Hepatic stellate cell (primary cell): Measurements from ENCODE around the gene NENF.
"Not testable (repeated sequence)": the region's sequence is repeated elsewhere in the genome, so short reads cannot be mapped to it uniquely, and the experiment has no call there.

Experiments
- DNase-seq: peaks from one replicate; pipeline ENCODE4 v3.0.0; 2011; ENCODE audit warnings: low spot score

NENF gene

DNA sequence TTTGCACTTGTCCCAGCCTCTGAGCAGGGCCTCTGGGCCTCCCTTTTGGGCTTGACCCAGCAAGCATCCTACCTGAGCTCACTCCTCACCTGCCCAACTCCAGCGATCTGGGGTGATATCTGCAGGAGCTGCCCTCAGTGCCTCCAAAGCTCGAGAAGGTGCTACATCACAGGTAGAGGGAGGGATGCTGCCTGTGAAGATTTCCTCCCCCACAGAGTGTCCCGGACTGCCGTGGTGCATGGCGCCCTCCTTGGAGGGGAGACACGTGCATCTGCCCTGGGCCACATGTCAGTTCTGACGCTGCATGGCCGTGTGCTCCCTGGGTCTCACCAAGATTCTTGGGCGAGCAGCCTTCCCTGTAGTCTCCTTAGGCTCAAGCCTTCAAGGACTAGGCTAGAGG lies 27.7 kb downstream of the NENF start:
- DNase-seq, result no peak

- DNase-seq, result no peak
Observed at GRCh38 chr1:212461916-212462660, 29.4 kb downstream of the NENF start.

- DNase-seq, result no peak
Observed at GRCh38 chr1:212463565-212464285, 31.0 kb downstream of the NENF start.

DNA sequence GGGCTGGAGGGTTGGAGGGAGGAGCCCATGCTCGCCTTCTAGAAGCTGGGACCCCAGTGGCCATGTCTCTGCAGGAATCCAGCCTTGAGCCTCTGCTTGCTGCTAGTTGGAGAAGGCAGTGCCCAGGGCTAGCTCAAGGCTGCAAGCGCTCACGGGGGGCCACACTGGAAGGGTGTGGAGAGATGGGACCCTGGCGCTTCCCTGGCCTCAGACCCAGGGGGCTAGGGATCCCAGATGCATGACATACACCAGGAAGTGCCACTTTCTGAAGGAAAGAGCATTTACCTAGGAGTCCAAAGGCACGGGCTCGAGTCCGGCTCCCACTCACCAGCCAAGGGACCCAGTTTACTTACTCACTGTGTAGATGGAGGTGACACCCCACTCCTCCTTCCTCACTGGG lies 32.6 kb downstream of the NENF start:
- no peak for DNase-seq

DNA sequence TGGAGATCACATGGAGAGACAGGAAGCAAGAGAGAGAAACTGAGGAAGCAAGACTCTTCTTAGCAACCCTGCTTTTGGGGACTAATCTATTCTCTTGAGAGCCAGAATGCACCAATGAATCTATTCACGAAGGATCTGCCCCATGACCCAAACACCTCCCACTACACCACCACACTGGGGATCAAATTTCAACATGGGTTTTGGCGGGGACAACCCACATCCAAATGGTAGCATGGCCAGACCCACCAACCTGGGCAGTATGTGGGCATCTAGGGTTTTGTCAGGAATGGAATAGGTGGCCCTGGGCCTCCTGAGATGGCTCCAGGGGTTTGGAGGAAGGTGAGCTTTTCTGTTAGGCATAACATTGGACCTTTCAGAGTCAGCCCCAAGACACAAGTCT lies 33.7 kb downstream of the NENF start:
- DNase-seq, result no peak

DNA sequence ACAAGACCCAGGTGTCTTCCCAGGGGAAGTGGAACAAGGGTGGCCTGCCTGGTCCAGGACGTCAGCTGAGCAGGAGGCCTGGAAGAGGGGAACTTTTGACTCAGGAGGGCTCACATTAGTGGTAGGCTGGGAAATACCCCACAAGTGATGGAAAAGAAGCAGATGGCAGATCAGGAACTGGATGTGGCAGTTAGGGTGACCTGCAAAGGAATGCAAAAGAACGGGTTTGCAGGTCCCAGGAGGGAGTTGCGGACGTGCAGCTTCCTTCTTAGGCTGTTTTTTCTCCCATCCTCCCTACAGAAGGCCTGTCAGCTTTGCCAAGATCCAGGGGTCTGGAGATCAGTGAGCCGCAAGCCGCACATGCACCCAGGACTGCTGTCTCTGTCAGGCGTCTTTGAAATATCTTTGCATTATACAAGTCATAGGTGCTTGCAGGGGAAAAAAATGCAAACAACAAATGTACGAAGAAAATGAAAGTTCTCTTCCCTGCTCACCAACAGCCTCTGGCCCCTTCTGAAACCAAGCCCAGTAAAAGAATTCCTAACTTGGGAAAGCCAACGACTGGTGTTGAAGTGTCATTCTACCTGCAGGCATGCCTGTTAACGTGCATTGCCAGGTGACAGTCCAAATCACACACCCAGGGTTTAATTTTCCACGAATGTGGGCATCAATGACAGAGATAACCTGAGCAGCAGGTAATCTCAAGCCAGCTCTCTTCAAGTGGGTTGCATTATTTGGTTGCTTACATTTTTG lies 34.4 kb downstream of the NENF start:
- DNase-seq, result peak; percentile 33

GRCh38 chr1:212467843-212468482 lies 35.2 kb downstream of the NENF start:
- no peak for DNase-seq

DNA sequence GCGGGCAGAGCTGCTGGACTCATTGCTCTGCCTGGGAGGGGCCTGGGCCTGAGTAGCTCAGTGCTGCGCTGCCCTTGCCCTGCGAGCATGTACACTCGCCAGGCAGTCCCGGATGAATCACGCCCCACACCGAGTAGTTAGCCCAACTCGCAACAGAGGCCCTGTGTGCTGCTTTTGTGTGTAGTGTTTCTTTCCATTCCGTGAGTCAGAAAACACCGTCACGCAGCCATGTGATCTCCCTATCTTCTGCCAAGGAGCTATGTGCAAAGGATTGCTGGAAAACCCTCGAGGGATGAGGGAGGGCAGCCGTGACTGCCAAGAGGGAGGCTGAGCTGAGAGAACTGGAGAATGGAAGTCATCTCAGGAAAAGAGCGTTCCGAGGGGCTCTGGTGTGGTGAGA lies 37.3 kb downstream of the NENF start:
- DNase-seq, result peak; percentile 92

DNA sequence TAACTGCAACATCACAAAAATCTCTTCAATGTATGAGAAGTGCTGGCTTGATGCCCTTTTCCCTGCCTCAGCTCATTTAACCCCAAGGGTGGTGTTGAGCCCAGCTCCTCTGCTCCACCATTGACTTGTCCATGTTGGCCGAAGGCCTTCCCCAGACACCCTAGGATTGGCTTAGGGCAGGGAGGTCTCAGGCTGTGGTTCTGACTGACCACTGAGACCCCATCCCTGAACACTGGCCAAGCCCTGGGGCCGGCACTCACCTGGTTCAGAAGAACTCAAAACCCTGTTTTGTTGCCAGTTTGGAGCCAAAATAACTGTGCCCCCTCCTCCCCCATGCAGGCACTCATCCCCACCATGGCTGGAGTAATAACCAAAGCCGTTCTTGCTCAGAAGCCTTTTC lies 38.6 kb downstream of the NENF start:
- DNase-seq, result no peak

- no peak for DNase-seq
Observed at GRCh38 chr1:212471891-212472675, 39.4 kb downstream of the NENF start.

- no peak for DNase-seq
Observed at GRCh38 chr1:212473729-212474128, 41.0 kb downstream of the NENF start.

GRCh38 chr1:212475151-212475550 lies 42.4 kb downstream of the NENF start:
- no peak for DNase-seq

- DNase-seq, result not testable (repeated sequence)
Observed at GRCh38 chr1:212475831-212476230, 43.1 kb downstream of the NENF start.

- DNase-seq, result peak; percentile 84
Observed at GRCh38 chr1:212477014-212477679, 44.4 kb downstream of the NENF start.

- DNase-seq, result no peak
Observed at GRCh38 chr1:212477680-212478466, 45.2 kb downstream of the NENF start.

DNA sequence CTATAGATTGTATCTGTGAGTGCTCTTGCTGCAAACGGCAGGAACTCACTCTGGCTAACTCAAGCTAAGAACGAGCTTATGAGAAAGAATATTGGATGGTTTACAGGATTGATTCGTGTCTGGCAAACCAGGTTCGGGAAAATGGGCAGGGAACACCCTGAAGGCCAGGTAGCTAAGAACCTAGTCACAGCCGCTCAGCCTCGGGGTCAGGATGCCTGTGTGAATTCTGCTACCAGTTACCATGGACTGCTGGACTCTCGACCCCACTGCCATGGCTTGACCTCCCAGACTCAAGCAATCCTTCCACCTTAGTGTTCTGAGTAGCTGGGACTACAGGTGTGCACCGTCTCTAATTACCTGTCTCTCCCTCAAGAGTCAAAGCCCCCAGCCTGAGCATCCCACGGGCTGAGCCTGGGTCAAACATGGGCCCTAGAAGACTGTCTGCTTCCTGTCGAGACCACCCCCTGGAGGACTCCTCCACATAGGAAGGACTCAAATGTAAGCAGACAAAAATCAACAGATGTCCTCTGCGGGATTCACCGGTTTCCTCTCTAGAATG lies 45.8 kb downstream of the NENF start:
- no peak for DNase-seq

DNA sequence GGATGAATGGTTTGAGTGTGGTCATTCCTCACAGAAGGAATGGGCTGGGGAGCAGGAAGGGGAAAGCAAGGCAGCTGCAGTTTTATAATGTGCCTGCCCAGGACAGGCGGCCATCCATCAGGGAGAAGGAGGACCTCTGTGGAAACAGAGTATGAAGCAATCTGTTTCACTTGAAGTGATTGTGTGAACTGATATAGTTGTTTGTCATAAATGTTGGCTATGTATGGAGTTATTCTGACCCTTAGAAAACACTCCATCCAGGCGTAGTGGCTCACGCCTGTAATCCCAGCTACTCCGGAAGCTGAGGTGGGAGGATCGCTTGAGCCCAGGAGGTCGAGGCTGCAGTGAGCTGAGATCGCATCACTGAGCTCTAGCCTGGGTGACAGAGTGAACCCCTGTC lies 46.5 kb downstream of the NENF start:
- DNase-seq, result no peak

GRCh38 chr1:212480711-212481437 lies 48.2 kb downstream of the NENF start:
- DNase-seq, result not testable (repeated sequence)

GRCh38 chr1:212481438-212481767 lies 48.7 kb downstream of the NENF start:
- DNase-seq, result no peak
